OCI-LY3 (cell line): ENCODE results near the gene CUX1.
"Not testable (repeated sequence)": the region's sequence is repeated elsewhere in the genome, so short reads cannot be mapped to it uniquely, and the experiment has no call there.

Experiments
- CTCF ChIP-seq: fragments of 200-600, 300-600 bp; sonication (generic); IDR thresholded peaks from 2 replicates; pipeline ENCODE4 v1.5.1; 2014; ENCODE audit warnings: antibody characterized with exemption, low read length, low read depth
- EZH2phosphoT487 ChIP-seq: fragments of 200-600 bp; shearing (Covaris generic); IDR thresholded peaks from 2 replicates; pipeline ENCODE4 v1.6.1; 2018; ENCODE audit warnings: antibody characterized with exemption, mixed run types, low read depth

GRCh38 chr7:101921546-101922489 lies 104.4 kb downstream of the CUX1 start:
- TF ChIP-seq CTCF, EZH2phosphoT487: not testable (repeated sequence)
